ENCODE results near the gene CAMLG. TPM values are rescaled to one million over a fixed set of nuclear protein-coding genes. Genes with fewer than 3 reads are reported as not detected.

Gene CAMLG
- total and polyA plus RNA-seq, 9 of the 15 experiments (the other 6 are each of a cell fraction or from before 2014, with no cell fraction given) = 11.3 to 22.0 (median 16.3) TPM

DNA sequence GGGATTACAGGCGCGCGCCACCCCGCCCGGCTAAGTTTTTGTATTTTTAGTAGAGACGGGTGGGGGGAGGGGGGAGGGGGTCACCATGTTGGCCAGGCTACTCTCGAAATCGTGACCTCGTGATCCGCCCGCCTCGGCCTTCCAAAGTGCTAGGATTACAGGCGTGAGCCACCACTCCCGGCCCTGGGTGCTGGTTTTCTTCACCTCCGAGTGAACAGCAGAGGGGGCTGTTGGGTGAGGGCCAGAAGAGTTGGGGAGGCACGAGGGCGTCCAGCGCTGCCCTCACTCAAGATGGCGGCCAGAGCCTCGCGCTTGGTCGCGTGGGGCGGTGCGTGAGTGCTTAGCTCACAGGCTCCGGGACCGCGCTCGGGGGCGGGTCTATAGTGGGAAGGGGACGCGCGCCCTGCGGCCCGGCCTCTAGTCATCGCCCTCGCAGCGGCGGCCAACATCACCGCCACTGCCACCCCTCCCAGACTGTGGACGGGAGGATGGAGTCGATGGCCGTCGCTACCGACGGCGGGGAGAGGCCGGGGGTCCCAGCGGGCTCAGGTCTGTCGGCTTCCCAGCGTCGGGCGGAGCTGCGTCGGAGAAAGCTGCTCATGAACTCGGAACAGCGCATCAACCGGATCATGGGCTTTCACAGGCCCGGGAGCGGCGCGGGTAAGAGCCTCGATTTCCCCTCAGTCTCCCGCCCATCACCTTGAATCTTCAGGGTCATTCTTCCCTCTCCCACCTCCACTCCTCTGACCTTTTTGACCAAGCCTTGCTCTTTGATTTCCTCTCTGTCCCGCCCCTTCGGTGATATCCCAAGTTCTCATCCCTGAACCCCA lies at the start of gene CAMLG (continued):
- TF ChIP-seq, protein P1, sequence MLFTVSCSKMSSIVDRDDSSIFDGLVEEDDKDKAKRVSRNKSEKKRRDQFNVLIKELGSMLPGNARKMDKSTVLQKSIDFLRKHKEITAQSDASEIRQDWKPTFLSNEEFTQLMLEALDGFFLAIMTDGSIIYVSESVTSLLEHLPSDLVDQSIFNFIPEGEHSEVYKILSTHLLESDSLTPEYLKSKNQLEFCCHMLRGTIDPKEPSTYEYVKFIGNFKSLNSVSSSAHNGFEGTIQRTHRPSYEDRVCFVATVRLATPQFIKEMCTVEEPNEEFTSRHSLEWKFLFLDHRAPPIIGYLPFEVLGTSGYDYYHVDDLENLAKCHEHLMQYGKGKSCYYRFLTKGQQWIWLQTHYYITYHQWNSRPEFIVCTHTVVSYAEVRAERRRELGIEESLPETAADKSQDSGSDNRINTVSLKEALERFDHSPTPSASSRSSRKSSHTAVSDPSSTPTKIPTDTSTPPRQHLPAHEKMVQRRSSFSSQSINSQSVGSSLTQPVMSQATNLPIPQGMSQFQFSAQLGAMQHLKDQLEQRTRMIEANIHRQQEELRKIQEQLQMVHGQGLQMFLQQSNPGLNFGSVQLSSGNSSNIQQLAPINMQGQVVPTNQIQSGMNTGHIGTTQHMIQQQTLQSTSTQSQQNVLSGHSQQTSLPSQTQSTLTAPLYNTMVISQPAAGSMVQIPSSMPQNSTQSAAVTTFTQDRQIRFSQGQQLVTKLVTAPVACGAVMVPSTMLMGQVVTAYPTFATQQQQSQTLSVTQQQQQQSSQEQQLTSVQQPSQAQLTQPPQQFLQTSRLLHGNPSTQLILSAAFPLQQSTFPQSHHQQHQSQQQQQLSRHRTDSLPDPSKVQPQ (CRISPR knock-in tag; IDR thresholded peaks at IDR 0.05; ENCODE audit: borderline replicate concordance) = no peak
- TF ChIP-seq GTF2A2 (tag; IDR thresholded peaks at IDR 0.05) = no peak
- TF ChIP-seq UBTF (IDR thresholded peaks at IDR 0.05; ENCODE audit: borderline replicate concordance in 1 of 2, low read depth in 2 of 2, low read length in 2 of 2) = 0 out of 4 replicates have a peak, but pooled peaks of 1 of the 2 experiments have one; percentile 46
- peak; percentile 90 for TF ChIP-seq NR2C2 (CRISPR knock-in tag; IDR thresholded peaks at IDR 0.05)
- peak; percentile 81 for TF ChIP-seq NR2C2 (tag; IDR thresholded peaks at IDR 0.05)
- peak; percentile 99 for TF ChIP-seq CREM (IDR thresholded peaks at IDR 0.05; ENCODE audit: low read depth)
- TF ChIP-seq ZMIZ1 (IDR thresholded peaks at IDR 0.05; ENCODE audit: low read depth in 2 of 2, low read length in 2 of 2) = no peak
- peak; percentile 74 for TF ChIP-seq TAF1 (IDR thresholded peaks at IDR 0.05; ENCODE audit: control insufficient read depth, extremely low read depth, insufficient read depth, low read length, severe bottlenecking)
- no peak for TF ChIP-seq ZNF121 (CRISPR knock-in tag; conservative IDR thresholded peaks at IDR 0.05)
- peak; percentile 41 for TF ChIP-seq NUFIP1 (IDR thresholded peaks at IDR 0.05; ENCODE audit: partially characterized antibody)
- TF ChIP-seq RFX1 (IDR thresholded peaks at IDR 0.05) = no peak
- no peak for TF ChIP-seq BACH1 (tag; IDR thresholded peaks at IDR 0.05)
- no peak for TF ChIP-seq HSF4 (CRISPR knock-in tag; IDR thresholded peaks at IDR 0.05; ENCODE audit: borderline replicate concordance)
- no peak for TF ChIP-seq SRSF7 (optimal IDR thresholded peaks at IDR 0.05; ENCODE audit: low read depth, low read length)
- no peak for TF ChIP-seq TCFL5 (CRISPR knock-in tag; conservative IDR thresholded peaks at IDR 0.05)

Measured in K562 (cell line).